Liver (tissue), 3 donors: ENCODE data around the gene GGACT.

Experiments
- FOXA1 ChIP-seq: IDR thresholded peaks from 2 replicates; pipeline ENCODE4 v1.6.1; 2016; ENCODE audit warnings: antibody characterized with exemption
- JUND ChIP-seq, 2 donors: IDR thresholded peaks; 2 replicates each; pipeline ENCODE4 v1.6.1; 2016; ENCODE audit warnings: antibody characterized with exemption in 2 of 2
- RAD21 ChIP-seq, 2 donors: IDR thresholded peaks; 2 replicates each; pipeline ENCODE4 v1.6.1; 2016; ENCODE audit warnings: antibody characterized with exemption in 2 of 2, mild to moderate bottlenecking in 2 of 2
- SP1 ChIP-seq: IDR thresholded peaks from 2 replicates; pipeline ENCODE4 v1.6.1; 2018; ENCODE audit warnings: antibody characterized with exemption, mild to moderate bottlenecking
- TAF1 ChIP-seq: conservative IDR thresholded peaks from 2 replicates; pipeline ENCODE4 v1.6.1; 2016; ENCODE audit warnings: antibody characterized with exemption, mild to moderate bottlenecking
- TF ChIP-seq, protein P1 (sequence below): fragments of 150-350 bp; IDR thresholded peaks from 2 replicates; pipeline ENCODE4 v1.5.1; 2017; ENCODE audit warnings: improper control_type of control experiment, low read depth, low read length; ENCODE audit not compliant: missing input control
- TF ChIP-seq, protein P2 (sequence below): IDR thresholded peaks from 2 replicates; pipeline ENCODE4 v1.6.1; 2016; ENCODE audit warnings: antibody characterized with exemption, mild to moderate bottlenecking
- TF ChIP-seq, protein P3 (sequence below): IDR thresholded peaks from 2 replicates; pipeline ENCODE4 v1.6.1; 2016; ENCODE audit warnings: antibody characterized with exemption
- donor health status: healthy.
- donor health status: healthy.

DNA sequence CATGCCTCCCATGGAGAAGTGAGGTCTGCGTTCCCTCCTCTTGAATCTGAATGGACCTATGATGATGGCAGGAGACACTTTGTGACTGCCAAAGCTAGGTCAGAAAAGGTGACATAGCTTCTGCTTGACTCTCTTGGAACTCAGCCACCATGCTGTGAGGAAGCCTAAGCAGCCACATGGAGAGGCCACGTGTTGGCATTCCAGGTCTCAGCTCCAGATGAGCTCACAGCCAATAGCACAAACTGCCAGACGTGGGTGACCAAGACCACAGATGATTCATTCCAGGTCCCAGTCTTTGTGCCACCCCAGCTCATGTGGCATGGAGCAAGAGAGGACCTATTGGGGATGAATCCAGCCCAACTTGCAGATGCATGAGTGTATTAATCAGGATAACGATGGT, 8.7 kb upstream of the GGACT start:
- TF ChIP-seq, protein P1, sequence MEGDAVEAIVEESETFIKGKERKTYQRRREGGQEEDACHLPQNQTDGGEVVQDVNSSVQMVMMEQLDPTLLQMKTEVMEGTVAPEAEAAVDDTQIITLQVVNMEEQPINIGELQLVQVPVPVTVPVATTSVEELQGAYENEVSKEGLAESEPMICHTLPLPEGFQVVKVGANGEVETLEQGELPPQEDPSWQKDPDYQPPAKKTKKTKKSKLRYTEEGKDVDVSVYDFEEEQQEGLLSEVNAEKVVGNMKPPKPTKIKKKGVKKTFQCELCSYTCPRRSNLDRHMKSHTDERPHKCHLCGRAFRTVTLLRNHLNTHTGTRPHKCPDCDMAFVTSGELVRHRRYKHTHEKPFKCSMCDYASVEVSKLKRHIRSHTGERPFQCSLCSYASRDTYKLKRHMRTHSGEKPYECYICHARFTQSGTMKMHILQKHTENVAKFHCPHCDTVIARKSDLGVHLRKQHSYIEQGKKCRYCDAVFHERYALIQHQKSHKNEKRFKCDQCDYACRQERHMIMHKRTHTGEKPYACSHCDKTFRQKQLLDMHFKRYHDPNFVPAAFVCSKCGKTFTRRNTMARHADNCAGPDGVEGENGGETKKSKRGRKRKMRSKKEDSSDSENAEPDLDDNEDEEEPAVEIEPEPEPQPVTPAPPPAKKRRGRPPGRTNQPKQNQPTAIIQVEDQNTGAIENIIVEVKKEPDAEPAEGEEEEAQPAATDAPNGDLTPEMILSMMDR = no peak
- TF ChIP-seq RAD21 (IDR thresholded peaks at IDR 0.05) = no peak
- no peak for TF ChIP-seq FOXA1
- TF ChIP-seq, protein P2, sequence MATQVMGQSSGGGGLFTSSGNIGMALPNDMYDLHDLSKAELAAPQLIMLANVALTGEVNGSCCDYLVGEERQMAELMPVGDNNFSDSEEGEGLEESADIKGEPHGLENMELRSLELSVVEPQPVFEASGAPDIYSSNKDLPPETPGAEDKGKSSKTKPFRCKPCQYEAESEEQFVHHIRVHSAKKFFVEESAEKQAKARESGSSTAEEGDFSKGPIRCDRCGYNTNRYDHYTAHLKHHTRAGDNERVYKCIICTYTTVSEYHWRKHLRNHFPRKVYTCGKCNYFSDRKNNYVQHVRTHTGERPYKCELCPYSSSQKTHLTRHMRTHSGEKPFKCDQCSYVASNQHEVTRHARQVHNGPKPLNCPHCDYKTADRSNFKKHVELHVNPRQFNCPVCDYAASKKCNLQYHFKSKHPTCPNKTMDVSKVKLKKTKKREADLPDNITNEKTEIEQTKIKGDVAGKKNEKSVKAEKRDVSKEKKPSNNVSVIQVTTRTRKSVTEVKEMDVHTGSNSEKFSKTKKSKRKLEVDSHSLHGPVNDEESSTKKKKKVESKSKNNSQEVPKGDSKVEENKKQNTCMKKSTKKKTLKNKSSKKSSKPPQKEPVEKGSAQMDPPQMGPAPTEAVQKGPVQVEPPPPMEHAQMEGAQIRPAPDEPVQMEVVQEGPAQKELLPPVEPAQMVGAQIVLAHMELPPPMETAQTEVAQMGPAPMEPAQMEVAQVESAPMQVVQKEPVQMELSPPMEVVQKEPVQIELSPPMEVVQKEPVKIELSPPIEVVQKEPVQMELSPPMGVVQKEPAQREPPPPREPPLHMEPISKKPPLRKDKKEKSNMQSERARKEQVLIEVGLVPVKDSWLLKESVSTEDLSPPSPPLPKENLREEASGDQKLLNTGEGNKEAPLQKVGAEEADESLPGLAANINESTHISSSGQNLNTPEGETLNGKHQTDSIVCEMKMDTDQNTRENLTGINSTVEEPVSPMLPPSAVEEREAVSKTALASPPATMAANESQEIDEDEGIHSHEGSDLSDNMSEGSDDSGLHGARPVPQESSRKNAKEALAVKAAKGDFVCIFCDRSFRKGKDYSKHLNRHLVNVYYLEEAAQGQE = no peak
- TF ChIP-seq SP1 = no peak
- no peak for TF ChIP-seq TAF1
- TF ChIP-seq JUND (IDR thresholded peaks at IDR 0.05) = no peak
- TF ChIP-seq, protein P3, sequence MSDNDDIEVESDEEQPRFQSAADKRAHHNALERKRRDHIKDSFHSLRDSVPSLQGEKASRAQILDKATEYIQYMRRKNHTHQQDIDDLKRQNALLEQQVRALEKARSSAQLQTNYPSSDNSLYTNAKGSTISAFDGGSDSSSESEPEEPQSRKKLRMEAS = no peak
